Activated effector memory CD4-positive, alpha-beta T cell treated with Interleukin-2 at 50 U/mL for 16 hours (primary cell): ENCODE data around the gene MMD2.

Experiments
- DNase-seq: peaks from one replicate; pipeline ENCODE4 v3.0.0-alpha.2; 2020

Gene MMD2

DNA sequence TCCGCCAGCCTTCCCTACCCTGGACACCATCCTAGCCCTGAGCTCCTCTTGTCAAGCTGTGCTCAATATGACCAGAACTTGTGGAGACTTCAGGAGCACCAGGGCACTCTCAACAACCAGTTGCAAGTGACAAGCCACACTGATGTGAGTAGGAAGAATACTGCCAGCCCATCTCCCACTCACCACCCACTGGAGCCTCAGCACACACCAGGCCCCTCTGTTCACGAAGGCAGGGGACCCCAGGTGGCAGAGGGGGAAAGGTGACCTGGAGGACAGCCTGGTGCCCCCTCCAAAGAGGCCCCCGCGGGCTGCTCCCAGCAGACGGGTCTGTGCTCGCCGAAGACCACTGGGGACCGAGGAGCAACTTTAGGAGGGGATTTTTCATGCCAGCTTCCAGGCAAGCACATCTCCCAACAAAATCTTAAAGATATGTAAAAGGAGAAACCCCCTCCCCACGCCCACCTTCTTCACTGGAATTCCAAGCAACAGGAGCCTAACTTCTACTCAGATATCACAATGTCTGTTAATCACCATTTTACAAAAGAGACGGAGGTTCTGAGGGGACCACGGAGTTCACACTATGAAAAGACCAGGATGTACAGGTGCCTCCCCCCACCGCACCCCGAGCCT lies 1.0 kb downstream of the MMD2 start:
- DNase-seq, result no peak

DNA sequence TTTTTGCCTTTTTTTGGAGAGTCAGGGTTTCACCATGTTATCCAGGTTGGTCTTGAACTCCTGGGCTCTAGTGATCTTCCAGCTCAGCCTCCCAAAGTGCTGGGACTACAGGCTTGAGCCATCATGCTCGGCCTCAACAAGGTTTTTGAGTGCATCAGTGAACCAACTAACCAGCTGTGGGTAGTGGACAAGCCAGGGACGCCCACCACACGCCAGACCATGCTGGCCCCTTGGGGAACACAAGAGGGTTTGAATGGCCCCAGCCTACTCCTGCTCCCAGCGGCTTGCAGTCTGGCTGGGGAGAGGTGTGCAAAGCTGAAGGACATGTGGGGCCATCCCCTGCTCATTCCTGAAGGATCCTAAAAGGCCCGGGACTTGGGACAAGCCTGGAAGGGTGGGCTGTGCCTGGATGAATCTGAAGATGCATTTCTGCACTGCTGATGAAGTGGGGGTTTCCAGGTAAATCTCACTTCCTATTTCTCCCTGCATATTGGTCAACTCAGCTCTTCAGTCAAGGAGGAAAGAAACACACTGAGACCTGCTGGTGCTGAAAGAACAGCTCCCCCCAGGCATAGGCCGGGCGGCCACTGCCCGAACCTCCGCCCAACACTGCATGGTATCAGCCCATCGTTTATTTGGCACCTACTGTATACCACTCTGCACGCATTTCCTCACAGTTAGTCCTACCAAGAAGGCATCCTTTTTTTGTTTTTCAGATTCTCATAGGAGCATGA lies 6.9 kb downstream of the MMD2 start:
- no peak for DNase-seq

DNA sequence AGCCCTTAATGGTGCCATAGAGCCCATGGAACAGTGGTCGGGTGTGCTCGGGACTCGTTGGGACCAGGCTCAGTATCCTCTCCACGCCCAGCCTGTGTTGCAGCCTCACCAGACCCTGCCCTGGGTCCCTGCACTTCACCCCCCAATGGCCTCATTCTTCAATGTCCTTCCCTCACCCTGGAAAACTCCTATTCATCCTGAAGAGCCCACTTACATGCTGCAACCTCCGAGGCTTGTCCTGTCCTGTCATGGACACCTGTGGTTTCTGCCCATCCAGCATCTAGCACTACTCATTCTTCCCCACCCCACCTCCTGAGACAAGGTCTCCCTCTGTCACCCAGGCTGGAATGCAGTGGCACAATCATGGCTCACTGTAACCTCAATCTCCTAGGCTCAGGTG lies 7.7 kb downstream of the MMD2 start:
- DNase-seq, result no peak

DNA sequence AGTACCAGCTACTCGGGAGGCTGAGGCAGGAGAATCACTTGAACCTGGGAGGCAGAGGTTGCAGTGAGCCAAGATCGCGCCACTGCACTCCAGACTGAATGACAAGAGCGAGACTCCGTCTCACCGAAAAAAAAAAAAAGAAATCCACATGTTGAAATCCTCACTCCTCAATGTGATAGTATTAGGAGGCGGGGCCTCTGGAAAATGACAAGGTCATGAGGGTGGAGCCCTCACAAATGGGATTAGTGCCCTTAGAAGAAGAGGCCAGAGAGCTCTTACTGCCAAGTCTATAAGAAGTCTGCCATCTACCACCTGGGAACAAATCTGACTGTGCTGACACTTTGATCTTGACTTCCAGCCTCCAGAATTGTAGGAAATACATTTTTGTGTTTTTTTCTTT lies 10.6 kb downstream of the MMD2 start:
- no peak for DNase-seq

DNA sequence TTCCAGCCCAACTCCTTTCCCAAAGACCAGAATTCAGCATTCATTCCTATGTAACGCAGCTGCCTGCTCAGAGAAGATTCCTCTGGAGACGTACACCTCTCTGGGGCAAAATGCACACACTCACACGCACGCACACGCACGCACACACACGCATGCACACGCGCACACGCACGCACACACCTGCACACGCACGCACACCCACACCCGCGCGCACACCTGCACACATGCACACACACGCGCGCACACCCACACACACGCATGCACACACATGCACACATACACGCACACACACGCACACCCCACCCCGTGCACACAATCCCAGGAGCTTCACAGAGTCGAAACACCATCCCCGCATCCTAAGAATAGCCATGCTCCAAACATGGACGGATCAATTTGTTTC lies 13.0 kb downstream of the MMD2 start:
- DNase-seq, result no peak

DNA sequence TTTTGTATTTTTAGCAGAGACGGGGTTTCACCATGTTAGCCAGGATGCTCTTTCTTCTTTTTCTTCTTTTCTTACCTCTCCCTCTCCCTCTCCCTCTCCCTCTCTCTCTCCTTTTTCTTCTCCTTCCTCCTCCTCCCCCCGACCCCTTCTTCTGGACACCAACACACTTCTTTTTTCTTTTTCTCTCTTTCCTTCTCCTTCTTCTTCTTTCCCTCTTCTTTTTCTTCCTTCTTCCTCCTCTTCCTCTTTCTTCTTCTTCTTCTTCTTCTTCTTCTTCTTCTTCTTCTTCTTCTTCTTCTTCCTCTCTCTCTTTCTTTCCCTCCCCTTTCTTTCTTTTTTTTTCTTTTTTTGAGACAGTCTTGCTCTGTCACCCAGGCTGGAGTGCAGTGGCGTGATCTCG lies 14.0 kb downstream of the MMD2 start:
- no peak for DNase-seq

DNA sequence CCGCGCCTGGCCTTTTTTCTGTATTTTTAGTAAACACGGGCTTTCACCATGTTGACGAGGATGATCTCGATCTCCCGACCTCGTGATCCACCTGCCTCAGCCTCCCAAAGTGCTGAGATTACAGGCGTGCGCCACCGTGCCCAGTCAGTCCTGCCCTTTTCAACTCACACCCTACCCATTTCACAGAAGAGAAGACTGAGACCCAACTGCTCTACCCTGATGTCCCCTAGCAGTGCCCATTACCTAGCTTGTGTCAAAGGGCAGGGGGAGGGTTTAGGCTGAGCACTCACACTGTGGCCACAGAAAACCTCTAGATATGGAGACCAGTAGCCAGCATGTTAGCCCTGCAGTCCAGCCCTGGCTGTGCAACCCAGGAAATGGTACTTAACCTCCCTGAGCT lies 15.7 kb downstream of the MMD2 start:
- DNase-seq, result no peak

DNA sequence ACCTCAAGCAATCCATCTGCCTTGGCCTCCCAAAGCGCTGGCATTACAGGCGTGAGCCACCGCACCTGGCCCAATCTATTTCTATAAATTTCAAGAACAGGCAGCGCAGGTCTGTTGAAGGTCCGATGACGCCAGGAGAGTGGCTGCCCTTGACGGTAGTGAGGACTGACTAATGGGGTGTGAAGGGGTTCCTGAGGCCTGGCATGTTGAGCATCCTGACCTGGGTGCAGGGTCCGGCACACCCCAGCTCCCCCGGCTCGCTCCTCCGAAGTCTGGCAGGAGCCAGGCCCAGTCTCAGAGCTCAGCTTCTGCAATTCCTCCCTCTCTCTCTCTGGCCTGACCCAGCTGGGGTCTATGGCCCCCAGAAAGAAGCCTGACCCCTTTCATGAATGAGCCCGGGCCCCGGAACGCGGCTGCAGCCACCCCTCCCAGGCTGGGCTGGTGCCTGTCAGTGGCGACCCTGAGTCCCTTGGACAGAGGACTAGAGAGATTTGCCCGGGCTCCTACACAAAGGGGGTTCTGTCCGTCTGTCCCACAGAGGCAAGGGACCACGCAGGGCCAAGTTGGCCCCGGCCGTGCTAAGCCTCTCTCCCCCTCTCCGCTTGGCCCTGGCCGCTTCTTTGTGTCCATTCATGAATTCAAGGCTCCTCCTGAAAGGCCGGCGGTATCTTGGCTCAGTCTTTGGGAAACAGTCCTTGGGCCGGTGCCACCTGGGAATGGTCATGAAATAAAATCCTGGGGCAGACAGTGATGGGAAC lies 18.8 kb downstream of the MMD2 start:
- DNase-seq, result no peak

DNA sequence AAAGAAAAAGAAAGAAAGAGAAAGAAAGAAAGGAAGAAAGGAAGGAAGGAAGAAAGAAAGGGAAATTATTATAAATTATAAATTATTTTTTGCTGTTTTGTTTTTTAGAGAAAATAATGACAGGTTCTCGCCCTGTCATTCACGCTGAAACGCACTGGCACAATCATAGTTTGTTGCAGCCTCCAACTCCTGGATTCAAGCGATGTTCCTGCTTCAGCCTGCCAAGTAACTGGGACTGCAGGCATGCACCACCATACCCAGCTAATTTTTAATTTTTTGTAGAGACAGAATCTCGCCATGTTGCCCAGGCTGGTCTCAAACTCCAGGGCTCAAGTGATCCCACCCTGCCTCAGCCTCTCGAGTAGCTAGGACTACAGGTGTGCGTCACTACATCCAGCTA lies 21.6 kb downstream of the MMD2 start:
- DNase-seq, result no peak

DNA sequence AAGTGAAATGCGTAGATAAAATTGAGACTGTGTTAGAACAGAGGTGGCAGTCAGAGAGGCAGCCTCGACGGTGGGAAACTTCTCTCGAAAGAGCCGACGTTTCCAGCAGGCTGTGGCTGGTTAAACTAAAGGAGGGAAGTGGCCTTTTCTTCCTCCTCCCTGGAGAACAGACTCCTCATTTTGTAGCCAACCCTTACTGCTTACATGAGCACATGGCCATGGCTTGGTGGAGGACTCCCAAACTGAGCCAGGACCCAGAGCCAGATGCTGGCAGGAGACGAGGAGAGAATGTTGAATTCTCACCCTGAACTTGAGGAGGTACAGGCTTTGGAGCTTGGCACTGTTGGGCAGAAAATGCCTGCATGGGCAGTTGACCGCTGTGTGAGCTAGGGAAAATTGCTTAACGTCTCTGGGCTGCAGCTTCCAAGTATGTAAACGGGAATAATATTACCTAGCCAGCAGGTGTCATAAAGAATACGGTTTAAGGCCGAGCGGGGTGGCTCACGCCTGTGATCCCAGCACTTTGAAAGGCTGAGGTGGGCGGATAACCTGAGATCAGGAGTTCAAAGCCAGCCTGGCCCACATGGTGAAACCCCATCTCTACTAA lies 24.5 kb downstream of the MMD2 start:
- no peak for DNase-seq

DNA sequence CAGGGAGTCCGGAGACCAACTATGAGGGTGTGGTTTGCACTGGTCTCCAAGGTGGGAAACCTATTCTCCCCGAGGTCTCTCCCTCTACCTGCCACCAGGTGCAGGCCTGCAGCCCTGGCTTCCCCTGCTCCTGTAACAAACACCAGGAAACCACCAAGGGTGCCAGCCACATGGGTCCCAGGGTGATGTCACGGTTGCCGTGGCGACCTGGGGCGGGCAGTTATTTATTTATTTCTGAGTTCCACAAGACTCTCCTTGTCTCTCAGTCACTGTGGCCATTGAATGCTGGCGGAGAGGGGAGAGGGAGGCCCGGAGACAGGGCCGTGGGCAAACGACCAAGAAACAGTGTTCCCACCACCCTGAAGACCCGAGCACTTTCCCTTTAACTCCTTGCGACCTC lies 27.0 kb downstream of the MMD2 start:
- DNase-seq, result no peak

DNA sequence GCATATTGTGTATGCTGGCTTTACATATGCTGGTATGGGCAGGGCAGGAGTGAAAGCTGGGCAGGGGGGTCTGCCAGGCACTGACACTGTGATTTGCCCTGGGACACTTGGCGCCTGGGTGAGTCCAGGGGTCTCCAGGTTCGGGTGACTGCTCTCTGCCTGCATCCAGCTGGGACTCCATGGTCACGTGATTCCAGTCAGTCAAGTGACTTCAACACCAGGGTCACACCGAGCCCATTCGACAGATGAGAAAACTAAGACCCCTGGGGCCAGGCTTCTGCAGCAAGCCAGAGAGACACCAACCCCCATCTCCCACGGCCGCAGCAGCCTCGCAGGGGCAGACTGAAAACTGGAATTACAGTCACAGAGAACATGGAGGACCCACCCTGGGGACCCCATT lies 30.0 kb downstream of the MMD2 start:
- no peak for DNase-seq

DNA sequence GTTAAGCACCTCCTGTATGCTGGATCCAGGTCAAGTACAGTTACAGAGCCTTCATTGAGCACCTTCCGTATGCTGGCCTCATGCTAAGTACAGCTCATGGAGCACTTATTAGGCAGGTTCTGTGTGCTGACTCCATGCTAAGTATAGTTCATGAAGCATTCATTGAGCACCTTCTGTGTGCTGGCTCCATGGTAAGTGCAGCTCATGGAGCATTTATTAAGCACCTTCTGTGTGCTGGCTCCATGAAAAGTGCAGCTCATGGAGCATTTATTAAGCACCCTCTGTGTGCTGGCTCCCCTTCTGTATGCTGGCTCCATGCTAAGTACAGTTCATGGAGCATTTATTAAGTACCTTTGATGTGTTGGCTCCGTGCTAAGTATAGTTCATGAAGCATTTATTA lies 30.5 kb downstream of the MMD2 start:
- no peak for DNase-seq

DNA sequence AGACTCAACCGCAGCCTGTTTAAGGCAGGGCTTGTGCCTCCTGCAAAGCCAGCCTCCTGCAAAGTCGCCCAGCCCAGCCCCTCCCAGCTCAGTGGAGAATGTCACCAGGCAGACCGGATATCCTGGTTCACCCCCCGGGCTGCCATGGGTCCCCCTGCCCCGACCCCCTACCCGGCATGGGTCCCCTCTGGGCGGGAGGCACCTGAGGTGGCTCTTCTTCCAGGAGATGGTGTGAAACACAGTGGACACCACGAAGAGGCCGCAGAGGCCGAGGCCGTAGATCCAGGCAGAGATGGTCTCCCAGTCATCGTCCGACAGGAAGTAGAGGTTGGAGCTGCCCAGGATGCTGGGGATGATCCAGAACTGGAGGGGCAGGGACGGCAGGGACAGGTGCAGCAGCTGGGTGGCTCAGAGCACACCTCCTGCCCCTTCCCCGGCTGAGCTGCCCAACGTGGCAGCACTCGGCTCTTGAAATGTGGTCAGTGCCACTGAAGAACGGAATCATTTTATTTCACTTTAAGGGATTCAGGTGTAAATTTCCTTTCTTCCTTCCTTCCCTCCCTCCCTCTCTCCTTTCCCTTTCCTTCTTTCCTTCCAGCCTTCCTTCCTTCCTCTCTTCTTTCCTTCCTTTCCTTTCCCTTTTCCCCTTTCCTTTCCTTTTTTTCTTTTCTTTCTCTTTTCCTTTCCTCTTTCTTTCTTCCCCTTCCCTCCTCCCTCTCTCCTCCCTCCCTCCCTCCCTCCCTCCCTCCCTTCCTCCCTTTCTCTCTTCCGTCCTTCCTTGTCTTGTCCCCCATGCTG lies 38.8 kb downstream of the MMD2 start:
- no peak for DNase-seq

DNA sequence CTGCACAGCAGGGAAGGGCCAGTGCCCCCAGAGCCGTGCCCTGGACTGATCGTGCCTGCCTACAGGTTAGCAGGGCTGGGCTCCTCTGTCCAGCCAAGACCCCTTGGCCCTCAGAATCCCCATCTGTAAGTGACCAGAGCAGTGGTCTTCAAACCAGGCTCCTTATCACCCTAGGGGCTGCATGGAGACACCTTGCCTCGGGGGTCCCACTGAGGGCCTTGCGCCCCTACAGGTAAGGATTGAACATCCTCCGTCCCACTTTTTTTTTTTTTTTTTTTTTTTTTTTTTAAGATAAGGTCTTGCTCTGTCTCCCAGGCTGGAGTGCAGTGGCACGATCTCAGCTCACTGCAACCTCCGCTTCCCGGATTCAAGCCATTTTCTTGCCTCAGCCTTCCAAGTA lies 42.9 kb downstream of the MMD2 start:
- no peak for DNase-seq

DNA sequence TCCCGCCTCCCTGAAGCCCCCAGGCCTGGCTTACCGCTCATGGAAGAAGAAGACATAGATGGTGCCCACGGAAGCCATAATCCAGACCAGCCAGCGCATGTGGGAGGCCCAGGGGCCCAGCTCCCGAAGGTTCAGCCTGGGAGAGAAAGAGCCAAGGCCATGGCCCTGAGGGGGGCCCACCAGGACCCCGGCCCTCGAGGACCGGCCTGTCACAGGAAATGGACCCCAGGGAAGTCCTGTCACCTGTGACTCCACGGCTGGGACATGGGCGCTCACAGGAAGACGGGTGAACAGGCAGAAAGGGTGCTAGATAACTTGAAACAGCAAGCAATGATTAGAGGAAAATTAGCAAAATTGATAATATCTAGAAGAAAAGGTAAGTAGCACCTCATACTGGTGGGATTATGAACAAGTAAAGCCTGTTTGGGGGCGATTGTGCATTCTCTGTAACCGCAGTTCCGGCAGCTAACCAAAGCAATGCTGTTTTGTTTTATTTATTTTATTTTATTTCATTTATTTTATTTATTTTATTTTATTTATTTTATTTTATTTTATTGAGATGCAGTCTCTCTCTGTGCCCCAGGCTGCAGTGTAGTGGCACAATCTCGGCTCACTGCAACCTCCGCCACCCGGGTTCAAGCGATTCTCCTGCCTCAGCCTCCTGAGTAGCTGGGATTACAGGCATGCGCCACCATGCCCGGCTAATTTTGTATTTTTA lies 47.7 kb downstream of the MMD2 start:
- DNase-seq, result no peak

DNA sequence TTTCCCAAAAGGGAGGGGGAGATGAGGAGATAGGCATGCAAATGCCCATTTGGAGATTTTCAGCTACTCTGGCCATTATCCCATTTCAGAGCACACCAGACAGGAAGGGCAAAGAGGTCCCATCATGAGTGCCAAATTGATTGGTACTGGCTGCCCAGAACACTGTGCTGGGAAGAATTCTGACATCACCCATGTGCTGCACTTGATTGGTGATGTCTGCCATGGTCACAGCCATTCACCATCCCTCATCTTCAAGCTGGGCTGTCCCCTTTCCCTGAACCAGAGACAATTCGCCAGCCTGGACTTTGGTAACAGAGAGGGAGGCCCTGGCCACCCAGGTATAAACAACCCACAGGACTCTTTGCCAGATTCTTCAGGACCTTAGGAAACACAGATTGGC lies 52.3 kb downstream of the MMD2 start:
- DNase-seq, result no peak

DNA sequence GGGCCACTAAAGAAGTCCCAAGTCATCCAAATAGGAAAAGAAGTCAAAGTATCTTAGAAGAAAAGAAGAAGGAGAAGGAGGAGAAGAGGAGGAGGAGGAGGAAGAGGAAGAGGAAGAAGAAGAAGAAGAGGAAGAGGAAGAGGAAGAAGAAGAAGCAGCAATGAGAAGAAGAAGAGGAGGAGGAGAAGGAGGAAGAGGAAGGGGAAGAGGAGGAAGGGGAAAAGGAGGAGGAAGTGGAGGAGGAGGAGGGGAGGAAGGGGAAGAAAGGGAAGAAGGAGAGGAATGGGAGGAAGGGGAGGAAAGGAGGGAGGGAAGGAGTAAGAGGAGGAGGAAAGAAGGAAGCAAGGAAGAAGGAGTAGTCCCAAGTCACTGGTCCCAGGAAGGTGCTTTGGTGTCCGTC lies 53.8 kb downstream of the MMD2 start:
- no peak for DNase-seq

DNA sequence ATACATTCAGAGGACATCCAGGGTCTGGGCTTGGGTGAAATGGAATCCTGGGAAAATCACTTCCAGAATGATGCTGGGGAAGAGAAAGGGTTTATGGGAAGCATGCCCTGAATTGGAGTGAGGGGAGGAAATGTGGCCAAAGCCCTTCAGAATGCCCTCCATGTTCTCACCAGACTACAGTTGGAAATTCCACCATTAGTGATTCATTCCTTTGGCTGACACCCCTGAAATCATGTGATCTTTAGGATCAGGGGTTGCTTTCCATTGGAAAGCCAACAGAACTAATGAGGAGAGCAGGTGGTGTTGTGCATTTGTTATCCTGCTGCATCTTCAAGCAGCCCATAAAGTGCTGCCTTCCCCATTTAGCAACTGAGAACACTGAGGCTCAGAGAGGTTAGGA lies 54.6 kb downstream of the MMD2 start:
- DNase-seq, result no peak

DNA sequence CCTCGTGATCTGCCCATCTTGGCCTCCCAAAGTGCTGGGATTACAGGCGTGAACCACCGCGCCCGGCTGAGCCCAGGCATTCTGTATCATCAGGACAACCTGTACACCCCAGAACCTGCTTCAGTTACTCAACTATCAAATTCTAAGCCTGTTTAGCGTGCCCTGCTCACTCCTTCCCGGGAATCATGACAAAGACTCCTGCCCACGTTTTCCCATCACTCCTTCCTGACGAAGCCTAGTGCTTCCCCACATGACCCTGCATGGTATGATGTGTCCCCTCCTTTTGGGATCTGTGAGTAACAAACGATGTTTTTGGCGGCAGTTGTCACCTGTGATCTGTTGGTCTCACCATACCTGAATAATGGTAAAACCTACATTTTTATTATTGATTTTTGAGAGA lies 63.2 kb downstream of the MMD2 start:
- no peak for DNase-seq

DNA sequence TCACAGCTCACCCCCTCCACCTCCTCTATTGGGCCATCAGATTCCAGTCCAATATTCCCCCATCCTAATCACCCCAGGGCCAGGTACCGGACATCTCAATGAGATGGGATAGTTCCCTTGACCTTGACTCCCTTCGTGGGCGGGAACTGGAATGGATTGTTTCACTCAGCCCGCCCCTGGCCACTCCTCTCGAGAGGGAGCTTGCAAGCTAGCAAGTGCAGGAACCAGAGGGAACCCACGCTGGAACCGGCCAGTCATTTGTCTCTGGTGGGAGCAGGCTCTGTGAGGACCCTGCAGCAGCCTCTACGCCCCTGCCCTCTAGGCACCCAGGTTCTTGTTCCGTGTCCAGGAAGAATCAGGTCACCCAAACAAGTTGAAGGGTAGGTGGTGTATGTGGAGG lies 64.5 kb downstream of the MMD2 start:
- no peak for DNase-seq

DNA sequence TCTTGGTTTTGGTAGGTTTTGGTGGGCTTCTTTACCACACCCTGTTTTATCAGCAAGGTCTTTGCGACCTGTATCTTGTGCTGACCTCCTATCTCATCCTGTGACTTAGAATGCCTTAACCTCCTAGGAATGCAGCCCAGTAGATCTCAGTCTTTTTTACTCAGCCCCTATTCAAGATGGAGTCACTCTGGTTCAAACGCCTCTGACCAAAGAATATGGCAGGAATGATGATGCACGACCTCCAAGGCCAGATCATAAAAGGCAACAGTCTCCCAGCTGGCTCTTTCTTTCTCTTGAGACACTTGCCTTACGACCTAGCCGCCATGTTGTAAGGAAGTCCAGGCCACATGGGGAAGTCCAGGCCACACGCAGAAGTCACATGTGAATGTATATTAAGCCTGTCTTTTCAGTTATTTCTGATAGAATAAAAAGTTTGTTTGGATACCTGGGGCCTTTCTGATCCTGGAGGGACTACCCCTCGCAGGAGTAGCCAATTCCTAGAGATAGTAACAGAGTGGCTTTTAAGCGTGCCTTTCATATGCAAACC lies 65.0 kb downstream of the MMD2 start:
- DNase-seq, result no peak
